ENCODE data around the gene TTC38. TPM values are rescaled to one million over a fixed set of nuclear protein-coding genes. Genes with fewer than 3 reads are reported as not detected.

The TTC38 gene
- total RNA-seq, 1 donor from 2014 or later = 25.4 TPM

DNA sequence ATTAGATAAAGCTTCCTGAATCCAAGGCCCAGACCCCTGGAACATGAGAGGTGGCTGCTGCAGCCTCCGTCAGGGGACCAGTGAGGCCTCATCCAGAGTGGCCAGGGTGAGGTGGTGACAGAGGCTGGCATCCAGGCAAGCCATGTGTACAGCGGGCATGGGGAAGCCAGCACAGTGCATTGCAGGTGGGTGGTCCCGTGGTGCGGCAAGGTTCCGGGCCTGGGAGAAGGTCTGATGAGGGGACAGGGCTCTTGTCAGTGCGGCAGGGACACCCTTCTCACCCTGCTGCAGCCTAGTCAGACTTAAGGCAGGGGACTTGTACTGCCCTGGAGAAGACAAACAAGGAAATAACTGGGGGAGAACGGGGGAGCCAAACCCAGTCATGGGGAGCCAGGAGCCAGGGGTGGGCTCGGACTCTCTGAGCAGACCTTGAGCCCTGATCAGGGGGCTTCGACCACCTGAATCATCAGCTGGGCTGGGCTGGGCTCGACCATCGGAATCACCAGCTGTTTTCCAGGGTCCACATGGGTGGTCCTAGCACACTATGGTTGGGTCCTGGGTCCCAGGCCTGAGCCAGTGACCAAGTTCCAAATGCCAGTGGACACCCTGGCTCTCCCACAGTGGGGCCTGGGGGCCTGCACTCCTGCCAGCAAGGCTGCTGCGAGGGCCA, 5.1 kb downstream of the TTC38 start:
- Histone ChIP-seq H3K4me3 (no peak overlapping the region), H3K27me3 (ENCODE audit: low read depth) (no peaks in the 10 kb centered on the region), H3K27ac (replicated peaks) (no peak overlapping the region), H3K4me1 (peaks cover 28% of the 10 kb centered on the region), H3K9me3 (replicated peaks) (no peaks in the 10 kb centered on the region), H3K36me3 (peaks cover 63% of the 10 kb centered on the region)
- intact Hi-C loops (cut with micrococcal nuclease) = no loop called here
- TF ChIP-seq CTCF (IDR thresholded peaks at IDR 0.05; ENCODE audit: borderline replicate concordance) = no peak
- no peak for DNase-seq

- H3K27ac ChIP-seq (replicated peaks) = no peak overlapping the region
- H3K4me3 ChIP-seq = no peak overlapping the region
- peaks cover 70% of the 10 kb centered on the region for H3K36me3 ChIP-seq
- DNase-seq = no peak
- no peaks in the 10 kb centered on the region for H3K9me3 ChIP-seq (replicated peaks)
- no peaks in the 10 kb centered on the region for H3K27me3 ChIP-seq (ENCODE audit: low read depth)
- intact Hi-C loops (cut with micrococcal nuclease) = no loop called here
- H3K4me1 ChIP-seq = peaks cover 21% of the 10 kb centered on the region
- no peak for TF ChIP-seq CTCF (IDR thresholded peaks at IDR 0.05; ENCODE audit: borderline replicate concordance)
Measured at GRCh38 chr22:46273432-46274148, 5.8 kb downstream of the TTC38 start.

GRCh38 chr22:46274381-46274780, 6.6 kb downstream of the TTC38 start:
- no peaks in the 10 kb centered on the region for H3K9me3 ChIP-seq (replicated peaks)
- TF ChIP-seq CTCF (IDR thresholded peaks at IDR 0.05; ENCODE audit: borderline replicate concordance) = no peak
- intact Hi-C loops (cut with micrococcal nuclease) = no loop called here
- H3K27ac ChIP-seq (replicated peaks) = no peak overlapping the region
- no peak for DNase-seq
- no peaks in the 10 kb centered on the region for H3K27me3 ChIP-seq (ENCODE audit: low read depth)
- H3K4me3 ChIP-seq = no peak overlapping the region
- H3K36me3 ChIP-seq = peaks cover 78% of the 10 kb centered on the region
- H3K4me1 ChIP-seq = peaks cover 21% of the 10 kb centered on the region

GRCh38 chr22:46275455-46276122, 7.8 kb downstream of the TTC38 start:
- no peak for DNase-seq
- no peak overlapping the region for H3K4me3 ChIP-seq
- intact Hi-C loops (cut with micrococcal nuclease) = no loop called here
- H3K4me1 ChIP-seq = peaks cover 23% of the 10 kb centered on the region
- H3K27ac ChIP-seq (replicated peaks) = no peak overlapping the region
- H3K36me3 ChIP-seq = peaks cover 90% of the 10 kb centered on the region
- H3K27me3 ChIP-seq (ENCODE audit: low read depth) = no peaks in the 10 kb centered on the region
- H3K9me3 ChIP-seq (replicated peaks) = no peaks in the 10 kb centered on the region
- TF ChIP-seq CTCF (IDR thresholded peaks at IDR 0.05; ENCODE audit: borderline replicate concordance) = no peak

- no peak overlapping the region for H3K27ac ChIP-seq (replicated peaks)
- no peak for DNase-seq
- peaks cover 29% of the 10 kb centered on the region for H3K4me1 ChIP-seq
- H3K9me3 ChIP-seq (replicated peaks) = no peaks in the 10 kb centered on the region
- no peak for TF ChIP-seq CTCF (IDR thresholded peaks at IDR 0.05; ENCODE audit: borderline replicate concordance)
- H3K27me3 ChIP-seq (ENCODE audit: low read depth) = no peaks in the 10 kb centered on the region
- peaks cover 95% of the 10 kb centered on the region for H3K36me3 ChIP-seq
- H3K4me3 ChIP-seq = no peak overlapping the region
- intact Hi-C loops (cut with micrococcal nuclease) = no loop called here
Measured at GRCh38 chr22:46276563-46276962, 8.8 kb downstream of the TTC38 start.

All from left ventricle myocardium inferior (tissue), 1 donor.